HepG2 (cell line): Measurements from ENCODE around the gene ATP4A. TPM values are rescaled to one million over a fixed set of nuclear protein-coding genes. Genes with fewer than 3 reads are reported as not detected.

ENCODE experiments used
- ATAC-seq: fragments of 200-7000 bp; cut with Tn5 transposase; 3 replicates; pipeline ENCODE4 v1.9.1; 2020; ENCODE audit warnings: mild to moderate bottlenecking, moderate library complexity
- BruUV-seq: library from RNA; stranded (reverse); fragments of 400-500 nt; replicated peaks from 2 replicates; lab custom pipeline; 2021; lab: Mats Ljungman, UMichigan
- CTCF ChIA-PET: fragments of 300-600 bp; formaldehyde crosslinking; extraction: SDS; loops from one replicate; lab custom pipeline; 2021; ENCODE audit warnings: low total read pairs, inconsistent platforms, low intra/inter-chr PET ratio; lab: Yijun Ruan, JAX
- POLR2A ChIA-PET: fragments of 350-600 bp; sonication (Branson Sonifier 250); formaldehyde crosslinking; loops from one replicate; lab custom pipeline; 2020; ENCODE audit warnings: antibody characterized with exemption, inconsistent platforms; lab: Yijun Ruan, JAX
- DNase-seq: peaks from one replicate; pipeline ENCODE4 v3.0.0-alpha.2; 2015; ENCODE audit warnings: low spot score
- FAIRE-seq: peaks from 3 replicates; lab custom pipeline; 2011; peaks lifted over from hg19 to GRCh38; lab: Jason Lieb, UNC
- H2AFZ ChIP-seq: one replicate; pipeline ENCODE4 v1.6.1; 2011; ENCODE audit warnings: low read length, inconsistent platforms
- H3K27ac ChIP-seq: fragments of 300-600 bp; 3 replicates; pipeline ENCODE4 v1.8.0; 2011; ENCODE audit warnings: mixed run types, mild to moderate bottlenecking, mixed read lengths, low read length, inconsistent platforms; ENCODE audit not compliant: insufficient read depth; ENCODE audit errors: extremely low read length
- H3K27me3 ChIP-seq, 2 experiments: fragments of 200-600 bp in 1 of 2; 2 replicates in 1 of 2; 3 replicates in 1 of 2; pipeline versions ENCODE4 v1.6.0 to v1.8.0; 2011; ENCODE audit warnings: low read length in 2 of 2, mild to moderate bottlenecking in 2 of 2, moderate library complexity in 2 of 2, inconsistent platforms in 1 of 2; ENCODE audit not compliant: insufficient read depth in 2 of 2, control insufficient read depth in 1 of 2
- H3K36me3 ChIP-seq, 2 experiments: fragments of 200-600 bp in 1 of 2; replicated peaks in 1 of 2; 2 replicates in 1 of 2; 3 replicates in 1 of 2; pipeline versions ENCODE4 v1.5.1 to v1.8.0; 2011; ENCODE audit warnings: low read length in 2 of 2, inconsistent platforms in 1 of 2; ENCODE audit not compliant: insufficient read depth in 2 of 2, control insufficient read depth in 1 of 2
- H3K4me1 ChIP-seq: 2 replicates; pipeline ENCODE4 v1.5.1; 2012; ENCODE audit warnings: low read length, inconsistent platforms; ENCODE audit not compliant: insufficient read depth
- H3K4me2 ChIP-seq: 2 replicates; pipeline ENCODE4 v1.6.0; 2011; ENCODE audit warnings: low read depth, low read length, inconsistent platforms
- H3K4me3 ChIP-seq, 3 experiments: fragments of 200-600 bp in 1 of 3; sonication (generic), shearing (Covaris generic) in 1 of 3; replicated peaks in 1 of 3; 2 replicates each; pipeline ENCODE4 v1.5.1; 2011 to 2016; ENCODE audit warnings: low read length in 3 of 3, inconsistent platforms in 2 of 3, low read depth in 2 of 3, mild to moderate bottlenecking in 2 of 3, control low read depth in 1 of 3, mixed read lengths in 1 of 3; ENCODE audit not compliant: insufficient read depth in 1 of 3
- H3K79me2 ChIP-seq: one replicate; pipeline ENCODE4 v1.6.1; 2011; ENCODE audit warnings: low read length, inconsistent platforms; ENCODE audit not compliant: insufficient read depth
- H3K9ac ChIP-seq: 2 replicates; pipeline ENCODE4 v1.6.0; 2011; ENCODE audit warnings: mild to moderate bottlenecking, low read depth, low read length, inconsistent platforms; ENCODE audit not compliant: insufficient read depth
- H3K9me3 ChIP-seq: 2 replicates; pipeline ENCODE4 v1.5.1; 2012; ENCODE audit warnings: mild to moderate bottlenecking, low read length
- H4K20me1 ChIP-seq: 2 replicates; pipeline ENCODE4 v1.6.0; 2011; ENCODE audit warnings: inconsistent platforms, mild to moderate bottlenecking, low read length, moderate library complexity; ENCODE audit not compliant: insufficient read depth
- CREBL2 ChIP-seq: sonication (generic); formaldehyde crosslinking; IDR thresholded peaks from 2 replicates; pipeline ENCODE4 v1.8.1; 2023; ENCODE audit warnings: missing genetic modification reagents, mild to moderate bottlenecking, borderline replicate concordance
- E2F2 ChIP-seq: sonication (generic); formaldehyde crosslinking; IDR thresholded peaks from 2 replicates; pipeline ENCODE4 v1.4.0; 2020; ENCODE audit warnings: missing genetic modification reagents, borderline replicate concordance
- KDM5B ChIP-seq: sonication (generic); formaldehyde crosslinking; IDR thresholded peaks from 2 replicates; pipeline ENCODE4 v1.4.0; 2020; ENCODE audit warnings: missing genetic modification reagents, mild to moderate bottlenecking, borderline replicate concordance
- PLRG1 ChIP-seq: fragments of 450-650 bp; conservative IDR thresholded peaks from 2 replicates; pipeline ENCODE4 v1.6.1; 2016
- ZNF224 ChIP-seq: sonication (generic); formaldehyde crosslinking; IDR thresholded peaks from 2 replicates; pipeline ENCODE4 v1.5.0; 2020; ENCODE audit warnings: mild to moderate bottlenecking, missing genetic modification reagents
- ZNF446 ChIP-seq: sonication (generic); formaldehyde crosslinking; IDR thresholded peaks from 2 replicates; pipeline ENCODE4 v1.5.0; 2020; ENCODE audit warnings: mild to moderate bottlenecking, missing genetic modification reagents
- WGBS: methylation state at CpG from one replicate; pipeline ENCODE4 v1.1.6; 2017; ENCODE audit warnings: low lambda C conversion rate; 5-methylcytosine and 5-hydroxymethylcytosine counted together
- in situ Hi-C: cut with HindIII; loops from 2 replicates; pipeline ENCODE4 v1.10.0; 2017; ENCODE audit warnings: low pct_unique_long_range_greater_than_20kb; ENCODE audit not compliant: extremely low pct_ligation_motif_present
- intact Hi-C: fragments of 100-400 bp; cut with micrococcal nuclease; formaldehyde crosslinking; loops from one replicate; pipeline ENCODE4 v1.10.0; 2022; ENCODE audit not compliant: unreplicated experiment
- polyA plus RNA-seq, 8 experiments: library from polyadenylated mRNA; depleted of rRNA in 3 of 8; stranded (reverse) in 7 of 8; unstranded in 1 of 8; fragments of >200 nt; fragmentation: Illumina TruSeq in 4 of 8; extraction: Trizol in 4 of 8; gene quantifications; 2 replicates each; pipeline versions ENCODE4 v1.2.1 to v1.2.3, GENCODE V29; 2011 to 2016; ENCODE audit warnings: low read depth in 4 of 8, missing spikeins in 1 of 8, mixed read lengths in 1 of 8; ENCODE audit not compliant: insufficient read depth in 1 of 8
- total RNA-seq, 5 experiments: library from RNA; depleted of rRNA; stranded (reverse); fragments of >200 nt; fragmentation: Illumina TruSeq; extraction: Trizol; gene quantifications; 2 replicates each; pipeline ENCODE4 v1.2.3, GENCODE V29; 2016; ENCODE audit warnings: low read depth in 1 of 5
- TF ChIP-seq, protein P1 (sequence below): sonication (generic); formaldehyde crosslinking; IDR thresholded peaks from 2 replicates; pipeline ENCODE4 v1.5.0; 2020; ENCODE audit warnings: mild to moderate bottlenecking, missing genetic modification reagents, moderate library complexity
- TF ChIP-seq, protein P2 (sequence below): sonication (generic); formaldehyde crosslinking; IDR thresholded peaks from 2 replicates; pipeline ENCODE4 v1.4.0; 2020; ENCODE audit warnings: missing genetic modification reagents

The ATP4A gene
- total and polyA plus RNA-seq, 2 of the 13 experiments (the other 11 are each of a cell fraction or from before 2014, with no cell fraction given) = 0.08 to 0.11 TPM

DNA sequence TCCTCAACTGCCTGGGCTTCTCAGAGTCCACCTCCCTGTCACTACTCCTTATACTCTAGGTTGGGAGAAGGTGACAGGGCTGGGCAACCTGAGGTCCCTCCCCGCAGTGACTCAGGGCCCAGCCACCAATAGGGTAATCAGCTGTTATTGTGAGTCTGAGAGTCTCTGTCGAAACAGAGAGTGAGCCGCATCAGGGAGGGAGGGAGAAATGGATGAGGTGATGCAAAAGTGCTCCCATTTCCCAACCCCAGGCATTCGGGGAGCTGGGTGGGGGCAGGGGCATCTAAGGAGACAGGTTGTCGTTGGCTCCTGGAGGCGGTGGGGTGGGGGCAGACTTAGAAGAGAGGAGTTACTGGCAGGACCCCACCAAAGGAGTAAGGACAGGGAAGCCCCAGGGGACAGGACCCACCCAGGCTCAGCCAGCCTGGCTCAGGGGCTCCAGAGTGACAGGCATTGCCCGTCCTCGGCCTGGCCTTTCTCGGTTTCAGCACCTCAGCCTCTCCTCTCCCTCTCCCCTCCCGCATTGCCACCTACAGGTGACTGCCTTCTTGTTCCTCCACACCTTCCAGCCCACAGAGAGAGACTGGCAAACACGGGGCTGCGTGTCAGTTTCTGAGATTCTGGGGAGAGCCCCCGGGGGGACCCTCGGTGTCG is 49.7 kb downstream of the ATP4A start, which contains the start of gene DMKN:
Gene DMKN (minus strand): TSS at position 22 of the 654 bp plus-strand sequence. CDS start 174 bp downstream, outside the sequence.
- intact Hi-C loops (no loop called here), in situ Hi-C loops (no loop called here)
- Histone ChIP-seq H4K20me1 (no peaks in the 10 kb centered on the region), H3K4me2 (peak within 1 kb of the TSS; percentile 74), H3K9me3 (no peaks in the 10 kb centered on the region), H3K27me3 (peaks cover 1 to 33% of the 10 kb centered on the region in 2 experiments; a peak in 3 of 5 replicates), H2AFZ (no peak within 1 kb of the TSS), H3K79me2 (no peaks in the 10 kb centered on the region), H3K9ac (peak within 1 kb of the TSS; percentile 17; the same call in 1 of the 2 replicates), H3K36me3 (no peaks in the 10 kb centered on the region), H3K4me3 (peak within 1 kb of the TSS; percentile 12 to 63 (median 26); a peak in 5 of 6 replicates), H3K4me1 (peaks cover 28% of the 10 kb centered on the region), H3K27ac (no peak within 1 kb of the TSS)
- no TSS peak for BruUV-seq
- WGBS = 5% methylated on average over 13 of the region's 15 CpGs
- ChIA-PET POLR2A (interaction anchor here (1.2 to 1.3 kb wide), 2 partner anchors 26 to 232 kb away, joined by 3 to 5 read pairs; no protein-coding TSS in a partner anchor), CTCF (no interaction called here)
- DNase-seq (peak; percentile 22), FAIRE-seq (no peak), ATAC-seq (peak; percentile 34)
- TF ChIP-seq CREBL2 (CRISPR knock-in tag) = no peak
- peak; percentile 21; the same call in 1 of the 2 replicates for TF ChIP-seq KDM5B (CRISPR knock-in tag)
- TF ChIP-seq, protein P1, sequence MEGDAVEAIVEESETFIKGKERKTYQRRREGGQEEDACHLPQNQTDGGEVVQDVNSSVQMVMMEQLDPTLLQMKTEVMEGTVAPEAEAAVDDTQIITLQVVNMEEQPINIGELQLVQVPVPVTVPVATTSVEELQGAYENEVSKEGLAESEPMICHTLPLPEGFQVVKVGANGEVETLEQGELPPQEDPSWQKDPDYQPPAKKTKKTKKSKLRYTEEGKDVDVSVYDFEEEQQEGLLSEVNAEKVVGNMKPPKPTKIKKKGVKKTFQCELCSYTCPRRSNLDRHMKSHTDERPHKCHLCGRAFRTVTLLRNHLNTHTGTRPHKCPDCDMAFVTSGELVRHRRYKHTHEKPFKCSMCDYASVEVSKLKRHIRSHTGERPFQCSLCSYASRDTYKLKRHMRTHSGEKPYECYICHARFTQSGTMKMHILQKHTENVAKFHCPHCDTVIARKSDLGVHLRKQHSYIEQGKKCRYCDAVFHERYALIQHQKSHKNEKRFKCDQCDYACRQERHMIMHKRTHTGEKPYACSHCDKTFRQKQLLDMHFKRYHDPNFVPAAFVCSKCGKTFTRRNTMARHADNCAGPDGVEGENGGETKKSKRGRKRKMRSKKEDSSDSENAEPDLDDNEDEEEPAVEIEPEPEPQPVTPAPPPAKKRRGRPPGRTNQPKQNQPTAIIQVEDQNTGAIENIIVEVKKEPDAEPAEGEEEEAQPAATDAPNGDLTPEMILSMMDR (CRISPR knock-in tag) = peak; percentile 37; the same call in 1 of the 2 replicates
- TF ChIP-seq ZNF446 (CRISPR knock-in tag) = no peak
- no peak for TF ChIP-seq ZNF224
- TF ChIP-seq E2F2 (CRISPR knock-in tag) = no peak
- TF ChIP-seq, protein P2, sequence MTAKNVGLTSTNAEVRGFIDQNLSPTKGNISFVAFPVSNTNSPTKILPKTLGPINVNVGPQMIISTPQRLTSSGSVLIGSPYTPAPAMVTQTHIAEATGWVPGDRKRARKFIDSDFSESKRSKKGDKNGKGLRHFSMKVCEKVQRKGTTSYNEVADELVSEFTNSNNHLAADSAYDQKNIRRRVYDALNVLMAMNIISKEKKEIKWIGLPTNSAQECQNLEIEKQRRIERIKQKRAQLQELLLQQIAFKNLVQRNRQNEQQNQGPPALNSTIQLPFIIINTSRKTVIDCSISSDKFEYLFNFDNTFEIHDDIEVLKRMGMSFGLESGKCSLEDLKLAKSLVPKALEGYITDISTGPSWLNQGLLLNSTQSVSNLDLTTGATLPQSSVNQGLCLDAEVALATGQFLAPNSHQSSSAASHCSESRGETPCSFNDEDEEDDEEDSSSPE (CRISPR knock-in tag) = no peak
- no peak for TF ChIP-seq PLRG1
